ENCODE measurements around the gene DMD.

DMD gene

DNA sequence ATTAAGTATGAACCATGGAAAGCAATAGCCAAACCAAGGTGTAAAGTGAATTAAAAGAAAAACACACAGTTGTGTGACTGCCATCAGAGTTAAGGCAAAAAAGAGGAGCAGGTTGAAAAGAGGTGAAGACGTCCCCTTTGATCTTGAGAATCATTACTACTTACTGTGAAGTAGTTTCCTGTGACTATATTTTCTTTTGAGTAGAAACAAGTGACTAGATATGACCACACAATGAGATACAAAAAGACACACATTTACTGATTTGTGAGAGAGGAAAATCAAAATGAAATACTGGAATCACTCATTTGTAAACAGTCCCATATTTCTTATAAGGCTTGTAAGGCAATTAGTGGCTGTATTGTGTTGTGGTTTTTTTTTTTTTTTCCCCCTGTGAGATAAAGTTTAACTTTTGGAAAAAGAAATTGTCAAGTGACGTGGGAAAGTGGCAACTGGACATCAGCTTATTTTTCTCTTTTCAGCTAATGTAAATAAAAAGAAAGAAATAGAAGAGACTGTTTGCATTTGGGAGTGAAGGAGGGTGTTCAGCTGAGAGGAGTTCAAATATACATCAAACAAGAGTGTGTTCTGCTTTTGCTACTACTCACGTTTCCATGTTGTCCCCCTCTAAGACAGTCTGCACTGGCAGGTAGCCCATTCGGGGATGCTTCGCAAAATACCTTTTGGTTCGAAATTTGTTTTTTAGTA, 2033.1 kb downstream of the DMD start:
- no peak for DNase-seq (ENCODE audit: low read depth)

DNA sequence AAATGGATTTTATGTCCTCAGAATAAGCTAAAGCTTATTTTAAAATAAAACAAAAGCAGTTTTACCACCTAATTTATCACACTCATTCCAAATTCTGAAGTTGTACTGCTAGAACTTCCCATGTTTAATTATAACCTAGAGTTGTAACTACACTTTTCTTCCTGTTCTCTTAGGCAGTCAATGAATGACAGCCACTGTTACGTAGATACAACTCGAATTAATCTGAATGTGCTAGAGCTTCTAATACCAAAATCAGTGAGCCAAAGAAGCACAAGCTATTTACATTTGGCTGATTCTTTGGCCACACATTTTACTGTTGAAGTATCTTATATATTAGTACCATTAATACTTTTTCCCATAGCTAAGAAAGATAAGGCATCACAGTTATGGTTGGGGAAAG, 2040.6 kb downstream of the DMD start:
- no peak for DNase-seq (ENCODE audit: low read depth)

DNA sequence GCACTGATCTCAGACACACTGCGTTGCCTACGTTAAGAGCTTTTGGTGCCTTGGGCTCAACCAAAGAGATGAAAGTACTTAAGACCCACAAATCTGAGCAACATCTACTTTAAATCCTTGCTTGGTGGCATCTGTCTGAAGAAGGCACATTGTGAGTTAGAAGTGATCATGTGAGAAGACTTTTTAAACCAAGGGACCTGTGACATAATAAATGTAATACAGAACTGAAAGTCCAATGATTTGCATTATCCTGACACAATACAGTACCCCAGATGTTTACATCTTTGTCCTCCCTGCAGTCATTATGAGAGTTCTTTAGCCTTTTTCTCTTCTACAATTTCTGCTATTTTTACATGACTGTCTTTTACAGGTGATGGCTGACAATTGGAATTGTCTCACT, 2042.8 kb downstream of the DMD start:
- DNase-seq (ENCODE audit: low read depth): no peak

DNA sequence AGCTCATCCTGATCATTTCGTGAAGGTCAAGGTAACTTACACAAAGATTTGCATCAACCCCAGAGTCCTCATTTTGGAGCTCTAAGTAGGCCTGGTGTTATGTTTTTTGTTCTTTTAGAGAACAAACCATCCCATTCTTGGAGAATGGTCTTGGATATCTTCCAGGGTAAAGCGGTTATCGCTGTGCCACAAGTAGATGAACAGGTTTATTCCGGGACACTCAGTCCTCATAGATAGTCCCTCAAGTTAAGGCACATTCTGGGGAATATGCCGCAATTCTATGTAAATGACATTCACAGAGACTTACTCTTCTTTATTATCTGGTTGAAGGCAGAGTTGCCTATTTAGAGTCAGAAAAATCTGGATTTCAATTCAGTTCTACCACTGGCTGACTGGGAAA, 2044.5 kb downstream of the DMD start:
- DNase-seq (ENCODE audit: low read depth): no peak

DNA sequence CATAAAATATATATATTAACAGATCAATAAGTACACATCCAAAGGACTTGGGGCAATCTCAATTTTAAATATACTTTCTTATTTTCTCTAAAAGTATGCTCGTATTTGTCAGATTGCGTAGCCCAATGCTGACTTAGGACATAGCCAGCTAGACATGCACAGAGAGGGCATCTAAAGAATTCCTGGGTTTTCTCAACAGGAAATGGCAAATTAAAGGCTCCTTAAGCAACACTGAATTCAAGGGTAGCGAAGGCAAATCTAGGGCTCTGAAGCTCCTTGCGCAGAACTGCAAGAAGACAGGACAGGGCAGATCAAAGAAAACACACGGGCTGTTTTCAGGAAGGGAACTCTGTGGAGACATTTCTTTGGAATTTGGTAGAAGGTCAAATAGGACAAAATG, 2044.9 kb downstream of the DMD start:
- no peak for DNase-seq (ENCODE audit: low read depth)

DNA sequence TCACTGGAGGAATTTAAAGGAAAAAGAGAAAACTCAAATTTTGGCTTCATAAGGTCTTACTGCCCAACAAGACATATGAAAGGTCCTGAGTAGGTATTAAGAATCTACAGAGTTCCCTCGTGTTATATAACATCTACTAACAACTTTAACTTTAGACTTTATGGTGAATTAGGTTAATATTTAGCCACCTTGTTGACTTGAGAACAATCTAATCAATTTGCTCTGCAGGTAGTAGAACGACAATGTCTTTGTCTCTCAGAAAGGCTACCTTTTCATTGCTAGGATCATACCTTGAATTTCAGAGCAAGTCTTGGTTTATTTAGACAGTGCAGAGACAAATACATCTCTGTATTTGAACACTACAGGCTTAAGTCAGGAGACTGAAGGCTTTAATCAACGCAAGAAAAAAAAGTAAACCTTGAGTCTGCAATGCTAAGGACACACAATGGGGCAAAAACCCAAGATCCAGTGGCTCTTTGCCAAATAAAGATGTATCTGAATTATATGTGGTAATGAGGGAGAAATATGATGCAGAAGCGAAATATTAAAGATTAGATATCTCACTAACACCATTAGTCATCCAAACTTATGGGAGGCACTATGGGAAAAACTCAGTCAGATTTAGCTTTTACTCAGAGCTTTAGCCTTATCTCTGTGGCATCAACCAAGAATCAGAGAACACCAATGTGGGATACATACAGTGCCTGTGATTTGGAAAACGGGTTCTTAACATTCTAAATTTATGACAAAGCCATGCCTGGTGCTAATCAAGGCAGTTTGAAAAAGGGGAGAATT, 2045.9 kb downstream of the DMD start:
- no peak for DNase-seq (ENCODE audit: low read depth)

DNA sequence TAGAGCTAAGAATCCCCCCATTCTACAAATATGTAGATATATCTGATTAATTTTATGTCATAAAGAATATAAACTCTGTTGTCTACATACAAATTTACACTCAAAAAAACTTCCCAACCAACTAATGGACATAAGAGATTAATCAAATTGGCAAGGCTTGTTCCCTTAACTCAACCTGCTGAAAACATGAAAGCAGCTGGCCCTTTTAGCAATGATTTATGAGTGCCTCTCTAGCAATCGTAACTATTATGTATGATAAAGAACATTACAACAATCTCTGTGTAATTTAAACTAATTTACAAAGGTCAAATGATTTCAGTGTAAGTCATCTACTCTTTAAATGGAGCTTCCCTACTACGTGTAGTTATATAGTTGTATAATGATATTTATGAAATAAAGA, 2056.4 kb downstream of the DMD start:
- DNase-seq (ENCODE audit: low read depth): no peak

DNA sequence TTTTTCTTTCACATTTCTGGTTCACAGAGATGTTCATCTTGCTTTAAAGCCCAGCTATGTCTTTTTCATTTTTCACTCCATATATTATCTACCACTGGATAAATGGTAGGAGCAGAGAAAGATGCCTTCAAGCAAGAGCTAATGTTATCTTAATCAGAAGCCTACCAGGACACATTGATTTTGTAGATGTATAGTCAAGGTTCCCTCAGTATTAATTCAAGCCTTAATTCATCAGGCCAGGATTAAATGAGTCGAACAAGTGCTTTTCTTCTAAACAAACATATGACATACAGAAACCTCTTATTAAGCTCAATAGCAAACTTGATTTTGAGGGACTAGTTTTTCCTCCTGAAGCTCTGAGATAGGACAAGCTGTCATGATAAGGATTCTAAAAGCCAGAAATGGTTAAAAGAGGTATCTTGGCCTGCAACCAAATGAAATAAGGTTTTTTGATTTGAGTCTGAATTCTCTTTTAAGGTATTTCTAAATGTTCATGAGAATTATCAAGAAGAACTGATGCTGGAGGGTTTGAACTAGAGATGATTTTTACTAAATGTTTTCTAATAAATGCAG, 2057.8 kb downstream of the DMD start:
- DNase-seq (ENCODE audit: low read depth): no peak

DNA sequence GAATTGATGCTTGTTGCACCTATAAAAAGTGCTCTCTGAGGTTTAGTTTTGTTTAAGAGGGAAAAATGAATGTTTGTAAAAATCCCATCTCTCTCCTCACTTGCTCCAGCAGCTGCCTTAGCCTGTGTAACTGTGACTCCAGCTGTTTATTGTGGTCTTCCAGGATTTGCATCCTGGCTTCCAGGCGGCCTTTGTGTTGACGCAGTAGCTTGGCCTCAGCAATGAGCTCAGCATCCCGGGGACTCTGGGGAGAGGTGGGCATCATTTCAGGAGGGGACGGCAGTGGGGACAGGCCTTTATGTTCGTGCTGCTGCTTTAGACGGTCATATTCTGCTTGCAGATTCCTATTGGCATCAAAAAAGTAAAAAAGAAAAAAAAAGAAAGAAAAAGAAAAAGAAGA, 2064.2 kb downstream of the DMD start:
- DNase-seq (ENCODE audit: low read depth): no peak

DNA sequence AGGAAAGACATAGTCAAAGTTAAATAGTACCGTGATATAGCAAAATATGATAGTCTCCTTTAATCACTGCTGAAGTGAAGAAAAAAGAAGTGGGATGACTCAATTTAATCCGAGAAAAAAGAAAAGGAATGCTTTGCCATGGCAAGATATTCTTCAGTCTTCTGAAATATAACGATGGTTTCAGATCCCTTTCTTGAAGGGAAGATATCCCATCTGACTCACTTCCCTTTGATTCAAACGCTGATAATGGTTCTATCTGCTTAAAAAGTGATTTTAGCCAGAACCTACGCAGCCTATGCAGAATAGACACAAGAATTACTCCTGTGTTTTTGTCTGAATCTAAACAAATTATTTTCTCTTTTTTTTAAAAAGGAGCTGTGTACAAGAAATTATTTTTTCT, 2071.4 kb downstream of the DMD start:
- no peak for DNase-seq (ENCODE audit: low read depth)

DNA sequence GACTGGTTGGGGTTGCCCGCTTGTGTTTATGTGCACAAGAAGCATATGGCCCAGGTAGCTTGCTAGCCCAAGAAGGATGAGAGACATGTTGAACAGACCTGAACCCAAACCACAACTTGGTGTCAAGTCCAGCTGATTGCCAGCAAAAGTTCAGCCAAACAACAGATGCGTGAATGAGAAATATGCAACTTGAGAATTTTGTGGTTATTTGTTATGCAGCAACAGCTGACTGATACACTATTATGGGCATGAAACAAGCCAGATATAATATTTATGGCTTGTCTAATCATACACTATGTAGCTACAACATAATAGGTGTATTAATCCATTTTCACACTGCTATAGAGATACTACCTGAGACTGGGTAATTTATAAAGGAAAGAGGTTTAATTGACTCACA, 2073.2 kb downstream of the DMD start:
- DNase-seq (ENCODE audit: low read depth): no peak

DNA sequence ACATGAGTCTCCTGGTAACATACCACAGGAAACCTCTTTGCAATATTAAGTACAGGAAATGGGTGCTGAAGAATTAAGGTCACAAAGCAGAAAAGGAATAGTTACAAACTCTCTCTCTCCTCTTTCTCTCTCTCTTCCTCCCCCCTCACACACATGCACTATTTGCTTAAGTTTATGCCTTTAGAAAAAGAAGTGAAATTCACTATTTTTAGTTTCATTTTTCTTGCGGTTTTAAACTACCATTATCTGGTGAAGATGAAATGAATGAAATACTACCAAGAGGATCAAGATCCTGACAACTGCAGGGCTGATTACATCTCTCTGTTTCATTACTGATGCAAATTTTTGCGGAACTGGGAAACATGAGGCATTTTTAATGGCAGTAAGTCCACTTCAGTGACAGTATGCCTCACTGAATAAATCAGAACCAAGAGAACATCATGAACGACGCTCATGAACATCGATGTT, 2075.2 kb downstream of the DMD start:
- no peak for DNase-seq (ENCODE audit: low read depth)

DNA sequence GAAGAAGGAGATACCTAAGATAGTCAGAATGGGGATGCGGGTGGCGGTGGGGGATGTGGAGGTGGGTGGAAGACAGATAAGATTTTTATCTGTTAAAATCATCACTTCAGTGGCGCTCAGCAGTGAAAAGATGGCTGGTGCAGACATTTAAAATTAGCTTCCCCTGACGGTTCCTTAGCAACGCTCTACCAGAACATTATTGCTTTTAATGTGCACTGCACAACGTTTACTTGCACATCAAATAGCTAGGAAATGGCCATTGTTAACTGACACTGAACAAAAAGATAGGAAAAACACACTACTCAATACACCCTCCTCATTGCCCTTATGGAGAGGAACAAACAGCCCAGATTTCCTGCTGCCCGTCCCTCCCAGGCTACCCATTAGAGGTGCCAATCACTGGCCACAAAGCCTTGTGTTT, 2078.5 kb downstream of the DMD start:
- no peak for DNase-seq (ENCODE audit: low read depth)

DNA sequence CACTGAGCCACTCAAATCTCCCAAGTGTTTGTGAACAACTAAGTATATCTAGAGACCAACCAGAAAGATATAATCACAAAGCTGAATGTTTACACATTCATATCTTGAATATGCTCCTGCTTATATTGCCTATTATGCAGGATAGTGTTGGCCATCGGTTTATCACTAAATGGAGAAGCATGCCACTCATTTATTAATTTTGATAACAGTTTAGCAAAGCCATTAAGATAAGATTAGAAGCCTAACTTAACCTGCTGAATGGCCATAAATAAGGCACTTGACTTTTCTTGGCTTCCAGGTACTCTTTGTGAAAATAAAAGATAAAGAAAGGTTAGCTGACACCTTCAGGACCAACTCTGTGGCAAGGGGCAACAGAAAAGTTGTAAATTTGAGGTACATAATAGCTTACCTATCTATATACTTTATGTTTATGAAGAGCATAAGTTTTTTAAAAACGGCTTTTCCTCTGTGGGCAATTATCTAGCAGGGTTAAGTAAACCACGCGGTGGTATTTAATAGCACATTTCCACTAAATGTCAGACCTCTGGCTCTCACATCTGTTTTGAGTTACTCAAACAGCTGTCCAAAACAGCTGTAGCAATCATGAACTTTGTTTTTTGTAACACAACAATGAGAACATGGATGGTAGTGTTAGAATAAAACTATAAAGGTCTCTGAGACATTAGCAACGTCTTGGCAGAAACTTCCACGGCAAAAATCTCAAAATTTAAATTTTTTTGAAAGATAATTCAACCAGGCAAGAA, 2080.7 kb downstream of the DMD start:
- DNase-seq (ENCODE audit: low read depth): no peak

DNA sequence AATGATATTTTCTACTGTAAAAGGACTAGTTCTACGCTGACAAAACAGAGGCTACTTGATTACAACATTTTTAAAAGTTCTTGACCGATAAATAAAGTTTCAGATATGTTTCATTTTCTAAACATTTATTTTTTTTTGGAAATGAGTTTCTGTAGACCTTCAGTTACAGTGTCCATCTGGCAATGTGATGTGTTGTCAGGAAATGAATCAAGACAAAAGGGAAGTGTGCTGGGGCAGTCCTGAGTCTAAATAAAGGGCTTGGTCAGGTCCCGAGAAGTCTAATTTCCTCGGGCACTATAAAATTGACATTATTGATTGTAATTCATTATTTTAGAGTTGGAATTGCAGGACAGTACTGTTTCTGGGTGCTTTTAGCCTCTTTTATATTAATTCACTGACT, 2082.5 kb downstream of the DMD start:
- DNase-seq (ENCODE audit: low read depth): no peak

DNA sequence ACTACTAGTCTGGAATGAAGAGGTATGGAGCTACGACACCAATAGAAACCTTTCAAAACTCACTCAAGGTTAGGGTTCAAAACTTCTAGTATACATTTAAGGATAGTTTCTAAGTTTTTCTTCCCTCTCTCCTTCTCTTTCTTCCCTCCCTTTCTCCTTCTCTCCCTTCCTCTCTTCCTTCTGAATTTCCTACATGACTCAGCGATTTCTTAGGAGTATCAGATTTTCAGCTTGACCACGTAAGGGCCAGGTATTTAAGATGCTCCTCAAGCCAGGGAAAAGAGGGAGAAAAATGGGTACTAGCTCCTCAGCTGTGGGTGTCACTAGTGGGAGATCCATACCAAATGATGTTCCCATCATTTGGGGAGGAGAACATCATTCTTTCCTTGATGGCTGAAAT, 2083.6 kb downstream of the DMD start:
- DNase-seq (ENCODE audit: low read depth): no peak

DNA sequence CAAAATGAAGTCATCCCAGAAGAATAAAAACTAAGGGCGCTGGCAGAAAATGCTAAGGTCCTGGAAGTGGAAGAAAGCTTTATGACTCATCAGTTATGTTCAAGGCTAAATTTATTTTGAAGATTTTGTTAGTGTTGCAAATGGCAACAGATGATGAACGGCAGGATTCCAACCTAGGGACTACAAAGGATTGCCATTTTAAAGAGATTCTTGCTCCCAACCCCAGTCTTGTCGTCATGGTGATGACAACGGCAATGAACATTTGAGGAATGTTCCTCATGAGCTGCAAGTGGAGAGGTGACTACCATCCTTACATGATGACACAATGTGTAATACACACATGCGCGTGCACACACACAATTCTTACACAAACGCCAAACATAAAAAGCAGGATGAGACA, 2085.1 kb downstream of the DMD start:
- DNase-seq (ENCODE audit: low read depth): no peak

DNA sequence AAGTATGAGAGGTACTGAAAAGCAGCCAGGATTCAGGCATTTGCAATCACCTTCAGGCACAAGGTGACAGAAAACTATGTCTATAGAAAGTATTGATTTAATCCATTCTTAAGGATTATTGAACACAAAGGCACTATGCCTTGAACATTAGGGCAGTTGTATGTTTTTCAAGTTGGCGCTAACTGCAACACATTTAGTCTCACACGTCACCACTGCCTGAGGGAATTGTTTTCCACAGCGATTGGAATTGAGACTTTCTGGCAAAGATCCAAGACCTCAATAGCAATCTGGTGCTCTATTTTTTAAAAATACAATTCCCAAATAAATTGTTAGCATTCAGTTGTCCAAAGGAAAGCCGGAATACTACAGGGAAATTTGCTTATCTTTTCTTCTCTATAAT, 2086.8 kb downstream of the DMD start:
- no peak for DNase-seq (ENCODE audit: low read depth)

DNA sequence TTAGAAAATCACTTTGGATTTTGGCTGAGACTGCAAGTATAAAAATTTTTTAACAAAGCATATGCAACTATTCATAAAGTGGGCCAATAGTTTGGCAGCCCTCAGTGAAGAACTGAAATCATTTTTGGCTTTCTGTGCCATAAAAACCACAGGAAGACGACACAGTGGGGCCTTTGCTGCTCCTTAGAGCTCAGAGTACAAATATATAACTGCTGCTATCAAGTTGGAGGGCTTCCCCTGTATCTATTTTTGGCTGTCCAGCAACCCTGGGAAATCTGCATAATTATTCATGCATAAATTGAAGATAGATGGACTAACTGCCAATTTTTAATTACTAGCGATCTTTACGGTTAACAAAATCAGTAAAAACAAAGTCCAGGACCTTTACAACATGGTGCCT, 2088.0 kb downstream of the DMD start:
- no peak for DNase-seq (ENCODE audit: low read depth)

DNA sequence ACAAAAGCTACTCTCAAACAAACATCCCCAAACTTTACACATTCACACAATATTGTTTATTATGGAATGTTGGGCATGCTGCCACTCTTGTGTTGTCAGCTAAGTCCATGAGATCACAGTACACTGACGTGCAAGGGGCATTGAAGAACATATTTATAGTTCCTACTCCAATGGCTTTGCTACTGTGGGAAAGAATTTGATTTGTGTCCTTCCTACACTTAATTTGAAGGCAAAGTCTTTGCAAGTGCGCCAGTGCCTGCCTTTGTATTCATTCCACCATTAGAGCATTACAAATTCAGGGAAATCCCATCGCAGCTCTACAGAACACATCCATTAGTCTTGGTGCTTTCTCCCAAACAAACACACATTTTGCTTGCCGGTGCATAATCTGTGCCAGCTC, 2094.1 kb downstream of the DMD start:
- no peak for DNase-seq (ENCODE audit: low read depth)

DNA sequence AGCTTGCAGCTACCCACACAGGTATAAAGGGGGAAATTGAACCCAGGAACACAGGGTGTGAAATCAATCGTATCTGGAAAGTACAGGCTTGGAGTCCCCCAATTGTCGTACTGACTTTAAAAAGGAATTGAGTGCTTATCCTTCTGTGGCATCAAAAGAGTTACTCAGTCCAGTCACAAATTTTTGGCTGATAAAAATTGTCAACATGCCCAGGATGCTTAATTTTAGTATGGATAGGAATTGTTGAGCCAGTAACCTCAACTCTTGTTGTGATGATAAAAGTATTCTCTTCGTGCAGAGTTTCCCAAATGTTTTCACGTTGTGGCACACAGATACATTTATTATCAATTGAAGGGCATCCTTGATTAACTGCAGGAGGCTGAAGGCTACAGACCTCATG, 2096.0 kb downstream of the DMD start:
- no peak for DNase-seq (ENCODE audit: low read depth)

DNA sequence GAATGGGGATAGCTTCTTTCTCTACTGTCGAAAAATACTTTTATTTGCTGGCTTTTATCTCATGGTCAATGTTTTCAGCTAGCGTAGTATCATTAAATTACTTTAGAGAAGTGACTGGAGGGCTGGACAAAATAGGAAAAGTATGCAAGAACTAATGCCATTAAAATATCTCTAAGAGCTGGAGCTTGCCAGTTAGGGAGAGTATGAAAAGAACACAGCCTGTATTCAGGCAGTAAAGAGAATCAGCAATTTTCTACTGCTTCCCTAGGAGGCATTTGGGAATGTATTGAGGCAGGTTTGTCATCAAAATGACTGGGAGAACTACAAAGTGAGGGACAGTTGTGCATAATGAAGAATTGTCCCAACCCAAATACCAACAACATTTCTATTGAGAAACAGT, 2096.5 kb downstream of the DMD start:
- no peak for DNase-seq (ENCODE audit: low read depth)

Measured in CMK (cell line).